GM23338 (cell line): ENCODE results near the gene SMPDL3B. TPM values are rescaled to one million over a fixed set of nuclear protein-coding genes. Genes with fewer than 3 reads are reported as not detected.

ENCODE experiments used
- ATAC-seq: fragments of 200-7000 bp; cut with Tn5 transposase; 3 replicates; pipeline ENCODE4 v1.9.1; 2020
- DNase-seq: peaks from one replicate; pipeline ENCODE4 v3.0.0-alpha.2; 2015; ENCODE audit warnings: low spot score
- H2AFZ ChIP-seq: fragments of 200-600 bp; sonication (generic); 2 replicates; pipeline ENCODE4 v1.8.0; 2016; ENCODE audit warnings: antibody characterized with exemption, mild to moderate bottlenecking, moderate library complexity
- H3F3A ChIP-seq: fragments of 200-600 bp; sonication (generic); replicated peaks from 2 replicates; pipeline ENCODE4 v1.8.0; 2017; ENCODE audit warnings: antibody characterized with exemption, mixed run types, low read depth
- H3K27ac ChIP-seq: fragments of 200-600 bp; sonication (generic); 2 replicates; pipeline ENCODE4 v1.6.1; 2016; ENCODE audit warnings: low read depth
- H3K27me3 ChIP-seq: fragments of 200-600 bp; sonication (generic); 2 replicates; pipeline ENCODE4 v1.8.0; 2016; ENCODE audit warnings: mild to moderate bottlenecking, mixed run types, moderate library complexity; ENCODE audit not compliant: insufficient read depth
- H3K36me3 ChIP-seq: fragments of 200-600 bp; sonication (generic); 2 replicates; pipeline ENCODE4 v1.8.0; 2016; ENCODE audit warnings: mild to moderate bottlenecking; ENCODE audit not compliant: insufficient read depth
- H3K4me1 ChIP-seq: fragments of 200-600 bp; sonication (generic); 2 replicates; pipeline ENCODE4 v1.8.0; 2016; ENCODE audit warnings: mild to moderate bottlenecking, moderate library complexity; ENCODE audit not compliant: insufficient read depth
- H3K4me2 ChIP-seq: fragments of 200-600 bp; sonication (generic); 2 replicates; pipeline ENCODE4 v1.7.1; 2017; ENCODE audit warnings: mixed run types
- H3K4me3 ChIP-seq: fragments of 200-600 bp; sonication (generic); 2 replicates; pipeline ENCODE4 v1.6.1; 2016; ENCODE audit warnings: mixed run types
- H3K79me2 ChIP-seq: fragments of 200-600 bp; sonication (generic); replicated peaks from 2 replicates; pipeline ENCODE4 v1.8.0; 2017; ENCODE audit warnings: mild to moderate bottlenecking; ENCODE audit not compliant: insufficient read depth
- H3K9me2 ChIP-seq: fragments of 200-600 bp; sonication (generic); 2 replicates; pipeline ENCODE4 v1.8.0; 2017; ENCODE audit not compliant: insufficient read depth
- H4K20me1 ChIP-seq: fragments of 200-600 bp; sonication (generic); replicated peaks from 2 replicates; pipeline ENCODE4 v1.8.0; 2017; ENCODE audit warnings: mild to moderate bottlenecking; ENCODE audit not compliant: insufficient read depth
- H3K27ac Mint-ChIP-seq: 2 replicates; pipeline ENCODE4 v1.8.0; 2020; ENCODE audit warnings: inconsistent platforms, mild to moderate bottlenecking, moderate library complexity, mixed read lengths
- H3K27me3 Mint-ChIP-seq: 3 replicates; pipeline ENCODE4 v1.8.0; 2022; ENCODE audit warnings: low read depth, mild to moderate bottlenecking, moderate library complexity, mixed read lengths, inconsistent platforms; ENCODE audit not compliant: insufficient read depth, poor library complexity
- H3K36me3 Mint-ChIP-seq: 3 replicates; pipeline ENCODE4 v1.8.0; 2021; ENCODE audit warnings: low read depth, mild to moderate bottlenecking, inconsistent platforms, moderate library complexity, mixed read lengths
- H3K4me1 Mint-ChIP-seq: 3 replicates; pipeline ENCODE4 v1.8.0; 2020; ENCODE audit warnings: mild to moderate bottlenecking, inconsistent platforms, mixed read lengths
- H3K4me3 Mint-ChIP-seq: 3 replicates; pipeline ENCODE4 v1.8.0; 2021; ENCODE audit warnings: moderate library complexity, mild to moderate bottlenecking, inconsistent platforms, mixed read lengths
- H3K9me3 Mint-ChIP-seq: 3 replicates; pipeline ENCODE4 v1.8.0; 2020; ENCODE audit warnings: moderate library complexity, mild to moderate bottlenecking, inconsistent platforms, mixed read lengths
- ETS1 ChIP-seq: IDR thresholded peaks from 2 replicates; pipeline ENCODE4 v1.6.1; 2016; ENCODE audit warnings: antibody characterized with exemption
- JUNB ChIP-seq: IDR thresholded peaks from one replicate; pipeline ENCODE4 v1.6.1; 2016; ENCODE audit warnings: antibody characterized with exemption; ENCODE audit not compliant: unreplicated experiment
- NANOG ChIP-seq: IDR thresholded peaks from 2 replicates; pipeline ENCODE4 v1.6.1; 2016; ENCODE audit warnings: antibody characterized with exemption, borderline replicate concordance
- POLR2AphosphoS5 ChIP-seq: IDR thresholded peaks from 2 replicates; pipeline ENCODE4 v1.6.1; 2016; ENCODE audit warnings: antibody characterized with exemption, low read depth
- REST ChIP-seq: IDR thresholded peaks from one replicate; pipeline ENCODE4 v1.6.1; 2018; ENCODE audit warnings: antibody characterized with exemption; ENCODE audit not compliant: unreplicated experiment
- STAT1 ChIP-seq: IDR thresholded peaks from one replicate; pipeline ENCODE4 v1.6.1; 2016; ENCODE audit warnings: antibody characterized with exemption; ENCODE audit not compliant: unreplicated experiment
- polyA plus RNA-seq: library from polyadenylated mRNA; unstranded; fragments of >200 nt; fragmentation: Nextera tagmentation; extraction: Ambion mirVana; gene quantifications from 2 replicates; pipeline ENCODE4 v1.2.1, GENCODE V29; 2016
- total RNA-seq: library from RNA; depleted of rRNA; stranded (reverse); fragments of >200 nt; shearing (Covaris generic); gene quantifications from 2 replicates; pipeline ENCODE4 v1.2.3, GENCODE V29; 2014

SMPDL3B gene
- total and polyA plus RNA-seq, 2 experiments from 2014 or later: 39.5 to 83.1 TPM

GRCh38 chr1:27972141-27972540, 37.3 kb downstream of the SMPDL3B start:
- Histone ChIP-seq H2AFZ (no peak overlapping the region), H3K4me1 (no peaks in the 10 kb centered on the region), H3K27ac (no peak overlapping the region), H3F3A (no peaks in the 10 kb centered on the region), H3K36me3 (no peaks in the 10 kb centered on the region; the same call in 1 of the 2 replicates), H3K79me2 (no peaks in the 10 kb centered on the region), H3K9me2 (no peaks in the 10 kb centered on the region), H3K4me2 (no peak overlapping the region), H3K27me3 (no peaks in the 10 kb centered on the region), H4K20me1 (0 out of 2 replicates have a peak, but pooled peaks cover 4% of the 10 kb centered on the region), H3K4me3 (no peak overlapping the region)
- no peak for ATAC-seq
- Mint-ChIP-seq H3K4me1 (no peaks in the 10 kb centered on the region), H3K27me3 (peaks cover under 1% of the 10 kb centered on the region), H3K36me3 (peaks cover 3% of the 10 kb centered on the region), H3K27ac (peak overlapping the region; percentile 73; the same call in 1 of the 2 replicates), H3K9me3 (no peaks in the 10 kb centered on the region), H3K4me3 (no peak overlapping the region)
- TF ChIP-seq STAT1: no peak
- DNase-seq: no peak

DNA sequence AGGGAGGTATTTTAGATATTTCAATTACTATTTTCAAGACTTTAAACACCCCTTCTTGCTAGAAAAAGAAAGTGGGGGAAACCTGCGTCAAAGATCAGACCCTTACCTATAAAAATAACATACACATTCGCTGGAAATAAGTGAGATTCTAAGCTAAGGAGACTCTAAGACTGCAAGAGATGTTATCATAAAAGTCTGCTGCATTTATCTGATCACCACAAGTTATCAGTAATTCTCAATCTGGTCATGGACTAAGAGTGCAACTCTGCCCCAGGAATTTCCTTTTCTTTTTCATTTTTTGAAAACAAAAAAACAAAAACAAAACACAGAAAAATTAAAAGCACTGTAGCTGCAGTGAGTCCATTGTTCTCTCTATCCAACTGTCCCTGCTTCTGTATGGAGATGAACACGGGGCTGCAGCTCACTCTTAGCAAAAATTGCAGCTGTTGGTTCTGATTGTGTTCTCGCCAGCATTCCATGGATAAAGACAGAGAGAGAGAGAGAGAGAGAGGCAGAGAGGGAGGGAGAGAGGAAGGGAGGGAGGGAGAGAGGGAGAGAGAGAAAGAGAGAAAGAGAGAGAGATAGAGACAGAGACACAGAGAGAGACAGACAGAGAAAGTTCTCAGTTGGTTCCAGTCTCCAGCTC, 39.1 kb downstream of the SMPDL3B start:
- no peaks in the 10 kb centered on the region for H3F3A ChIP-seq
- Mint-ChIP-seq H3K27me3 (no peaks in the 10 kb centered on the region), H3K4me1 (no peaks in the 10 kb centered on the region), H3K27ac (no peak overlapping the region), H3K36me3 (peaks cover 3% of the 10 kb centered on the region; the same call in 2 of the 3 replicates), H3K9me3 (no peaks in the 10 kb centered on the region), H3K4me3 (no peak overlapping the region)
- DNase-seq (no peak), ATAC-seq (no peak)
- H3K79me2 ChIP-seq: no peaks in the 10 kb centered on the region
- no peak overlapping the region for H3K4me2 ChIP-seq
- H3K36me3 ChIP-seq: no peaks in the 10 kb centered on the region; the same call in 1 of the 2 replicates
- TF ChIP-seq ETS1: no peak
- no peaks in the 10 kb centered on the region for H3K27me3 ChIP-seq
- 0 out of 2 replicates have a peak, but pooled peaks cover 4% of the 10 kb centered on the region for H4K20me1 ChIP-seq
- no peak overlapping the region for H3K4me3 ChIP-seq
- H3K9me2 ChIP-seq: no peaks in the 10 kb centered on the region
- no peaks in the 10 kb centered on the region for H3K4me1 ChIP-seq
- no peak overlapping the region for H2AFZ ChIP-seq
- no peak overlapping the region for H3K27ac ChIP-seq

DNA sequence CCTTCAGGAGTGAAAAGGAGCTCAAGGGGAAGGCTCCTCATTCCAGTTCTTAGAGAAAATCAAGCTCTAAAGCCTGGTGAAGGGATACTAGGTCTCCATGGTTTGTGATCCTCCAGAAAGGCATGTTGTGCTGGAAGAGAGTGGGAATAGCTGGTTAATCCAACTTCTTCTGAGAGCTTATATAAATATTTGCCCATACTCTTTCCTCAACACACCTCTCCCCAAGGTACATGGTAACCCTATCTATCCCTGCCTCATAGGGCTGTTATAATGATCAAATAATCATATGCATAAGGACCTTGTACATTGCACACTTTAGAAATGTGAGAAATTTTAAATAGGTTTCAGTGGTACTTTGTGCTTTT, 39.6 kb downstream of the SMPDL3B start:
- H3K4me1 Mint-ChIP-seq: no peaks in the 10 kb centered on the region
- H3K27ac ChIP-seq: no peak overlapping the region
- no peak overlapping the region for H3K4me3 ChIP-seq
- no peaks in the 10 kb centered on the region for H3K9me2 ChIP-seq
- H3K27ac Mint-ChIP-seq: no peak overlapping the region
- DNase-seq (no peak), ATAC-seq (no peak)
- H3F3A ChIP-seq: no peaks in the 10 kb centered on the region
- H3K9me3 Mint-ChIP-seq: no peaks in the 10 kb centered on the region
- H3K4me2 ChIP-seq: no peak overlapping the region
- 0 out of 2 replicates have a peak, but pooled peaks cover 4% of the 10 kb centered on the region for H4K20me1 ChIP-seq
- H3K27me3 ChIP-seq: no peaks in the 10 kb centered on the region
- no peak overlapping the region for H3K4me3 Mint-ChIP-seq
- peaks cover 3% of the 10 kb centered on the region; the same call in 2 of the 3 replicates for H3K36me3 Mint-ChIP-seq
- no peaks in the 10 kb centered on the region for H3K79me2 ChIP-seq
- H2AFZ ChIP-seq: no peak overlapping the region
- H3K36me3 ChIP-seq: no peaks in the 10 kb centered on the region; the same call in 1 of the 2 replicates
- no peaks in the 10 kb centered on the region for H3K4me1 ChIP-seq
- no peaks in the 10 kb centered on the region for H3K27me3 Mint-ChIP-seq
- no peak for TF ChIP-seq POLR2AphosphoS5
- no peak for TF ChIP-seq JUNB
- TF ChIP-seq STAT1: no peak
- no peak for TF ChIP-seq NANOG
- no peak for TF ChIP-seq REST
